ENCODE measurements around the gene FYN.
"Not testable (repeated sequence)": the region's sequence is repeated elsewhere in the genome, so short reads cannot be mapped to it uniquely, and the experiment has no call there.

FYN gene

DNA sequence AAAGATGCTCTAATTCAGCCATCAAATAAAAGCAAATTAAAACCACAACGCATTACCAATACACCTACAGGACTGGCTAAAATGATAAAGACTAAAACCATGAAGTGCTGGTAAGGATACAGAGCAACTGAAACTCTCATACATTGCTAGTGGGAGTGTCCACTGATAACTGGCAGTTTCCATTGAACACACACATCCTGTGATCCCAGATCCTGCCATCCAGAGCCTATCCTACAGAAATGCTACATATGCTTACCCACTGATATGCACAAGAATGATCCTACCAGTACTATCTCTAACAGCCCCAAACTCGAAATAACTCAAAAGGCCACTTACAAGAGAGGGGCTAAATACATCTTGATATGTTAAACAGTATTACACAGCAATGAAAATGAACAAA, 81.0 kb downstream of the FYN start:
- no peak for DNase-seq (ENCODE audit: low spot score)
- TF ChIP-seq, protein P1, sequence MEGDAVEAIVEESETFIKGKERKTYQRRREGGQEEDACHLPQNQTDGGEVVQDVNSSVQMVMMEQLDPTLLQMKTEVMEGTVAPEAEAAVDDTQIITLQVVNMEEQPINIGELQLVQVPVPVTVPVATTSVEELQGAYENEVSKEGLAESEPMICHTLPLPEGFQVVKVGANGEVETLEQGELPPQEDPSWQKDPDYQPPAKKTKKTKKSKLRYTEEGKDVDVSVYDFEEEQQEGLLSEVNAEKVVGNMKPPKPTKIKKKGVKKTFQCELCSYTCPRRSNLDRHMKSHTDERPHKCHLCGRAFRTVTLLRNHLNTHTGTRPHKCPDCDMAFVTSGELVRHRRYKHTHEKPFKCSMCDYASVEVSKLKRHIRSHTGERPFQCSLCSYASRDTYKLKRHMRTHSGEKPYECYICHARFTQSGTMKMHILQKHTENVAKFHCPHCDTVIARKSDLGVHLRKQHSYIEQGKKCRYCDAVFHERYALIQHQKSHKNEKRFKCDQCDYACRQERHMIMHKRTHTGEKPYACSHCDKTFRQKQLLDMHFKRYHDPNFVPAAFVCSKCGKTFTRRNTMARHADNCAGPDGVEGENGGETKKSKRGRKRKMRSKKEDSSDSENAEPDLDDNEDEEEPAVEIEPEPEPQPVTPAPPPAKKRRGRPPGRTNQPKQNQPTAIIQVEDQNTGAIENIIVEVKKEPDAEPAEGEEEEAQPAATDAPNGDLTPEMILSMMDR (IDR thresholded peaks at IDR 0.05; ENCODE audit: extremely low read depth, insufficient read depth, missing control alignments), result no peak
- in situ Hi-C loops (cut with MboI; ENCODE audit: low pct_unique_long_range_greater_than_20kb, low sequenced_read_pairs, unreplicated experiment), result no loop called here

DNA sequence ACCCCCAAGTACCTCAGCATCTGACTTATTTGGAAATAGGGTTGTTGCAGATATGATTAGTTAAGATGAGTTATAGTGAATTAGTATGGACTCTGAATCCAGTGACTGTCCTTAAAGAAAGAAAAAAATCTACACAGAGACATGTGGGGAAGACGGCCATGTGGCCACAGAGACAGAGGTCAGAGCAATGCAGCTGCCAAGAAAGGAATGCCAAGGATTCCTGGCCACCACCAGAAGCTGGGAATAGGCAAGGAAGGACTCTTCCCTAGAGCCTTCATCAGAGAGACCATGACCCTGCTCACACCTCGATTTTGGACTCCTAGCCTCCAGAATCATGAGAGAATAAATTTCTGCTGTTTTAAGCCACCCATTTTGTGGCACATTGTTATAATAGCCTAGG, 81.8 kb downstream of the FYN start:
- in situ Hi-C loops (cut with MboI; ENCODE audit: low pct_unique_long_range_greater_than_20kb, low sequenced_read_pairs, unreplicated experiment), result no loop called here
- TF ChIP-seq, protein P1 (IDR thresholded peaks at IDR 0.05; ENCODE audit: extremely low read depth, insufficient read depth, missing control alignments), result no peak
- DNase-seq (ENCODE audit: low spot score), result no peak

DNA sequence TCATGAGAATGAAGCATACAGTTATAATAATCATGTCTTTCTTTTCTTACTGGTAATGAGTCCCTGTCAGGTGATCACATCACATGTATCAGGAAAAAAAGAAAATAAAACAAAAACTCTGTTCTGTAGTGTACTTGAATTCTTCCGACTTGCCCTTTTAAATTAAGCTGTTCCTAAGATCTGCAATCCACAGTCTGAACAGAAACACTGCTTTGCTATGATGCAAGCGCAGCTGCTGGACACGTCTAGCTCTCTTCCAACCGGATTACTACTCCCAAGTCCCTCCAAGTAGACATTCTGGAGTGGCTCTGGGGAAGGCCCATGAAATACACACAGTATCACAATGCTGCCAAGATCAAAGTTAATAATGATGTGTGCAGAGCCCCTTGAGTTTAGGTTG, 83.7 kb downstream of the FYN start:
- TF ChIP-seq, protein P1 (IDR thresholded peaks at IDR 0.05; ENCODE audit: extremely low read depth, insufficient read depth, missing control alignments), result no peak
- in situ Hi-C loops (cut with MboI; ENCODE audit: low pct_unique_long_range_greater_than_20kb, low sequenced_read_pairs, unreplicated experiment), result no loop called here
- DNase-seq (ENCODE audit: low spot score), result no peak

DNA sequence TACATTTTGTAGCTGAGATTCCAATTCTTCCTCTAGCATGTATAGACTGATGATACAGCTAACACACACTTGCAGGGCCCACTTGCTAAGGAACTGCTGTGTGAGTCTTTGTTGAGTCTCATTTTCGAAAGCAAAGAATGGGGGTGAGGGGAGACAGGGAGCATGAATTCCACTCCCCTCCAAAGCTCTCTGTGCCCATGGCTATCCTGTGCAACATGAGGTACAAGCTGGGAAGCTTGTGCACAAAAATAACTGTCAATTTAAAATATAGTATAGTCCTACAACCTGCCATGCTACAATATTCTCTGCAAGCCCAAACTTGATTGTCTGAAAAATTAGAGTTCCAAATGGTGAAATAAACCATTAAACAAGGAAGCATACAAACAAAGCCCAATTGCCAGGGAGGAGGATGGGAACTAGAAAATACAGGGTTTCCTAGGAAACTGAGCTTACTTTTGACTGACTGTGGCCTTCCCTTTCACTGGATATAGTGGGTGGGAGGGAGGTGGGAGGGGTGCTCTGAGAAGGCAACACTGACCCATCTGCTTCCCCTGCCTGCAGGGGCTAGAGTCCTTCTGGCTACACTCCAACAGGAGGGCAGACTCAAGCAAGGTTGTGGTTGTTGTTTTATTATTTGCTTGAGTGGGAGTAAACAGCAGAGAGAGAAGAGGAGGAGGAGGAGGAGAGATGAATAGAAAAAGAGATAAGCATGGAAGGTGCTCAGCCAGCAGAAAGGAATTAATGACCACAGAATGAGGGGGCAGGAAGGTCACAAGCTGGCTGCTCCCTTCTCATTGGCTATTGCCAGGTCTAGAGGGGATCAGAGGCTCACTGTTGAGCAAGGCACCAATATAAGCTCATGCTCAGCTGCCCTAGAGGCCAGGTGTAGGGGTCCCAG, 84.6 kb downstream of the FYN start:
- TF ChIP-seq, protein P1 (IDR thresholded peaks at IDR 0.05; ENCODE audit: extremely low read depth, insufficient read depth, missing control alignments), result no peak
- in situ Hi-C loops (cut with MboI; ENCODE audit: low pct_unique_long_range_greater_than_20kb, low sequenced_read_pairs, unreplicated experiment), result no loop called here
- DNase-seq (ENCODE audit: low spot score), result no peak

DNA sequence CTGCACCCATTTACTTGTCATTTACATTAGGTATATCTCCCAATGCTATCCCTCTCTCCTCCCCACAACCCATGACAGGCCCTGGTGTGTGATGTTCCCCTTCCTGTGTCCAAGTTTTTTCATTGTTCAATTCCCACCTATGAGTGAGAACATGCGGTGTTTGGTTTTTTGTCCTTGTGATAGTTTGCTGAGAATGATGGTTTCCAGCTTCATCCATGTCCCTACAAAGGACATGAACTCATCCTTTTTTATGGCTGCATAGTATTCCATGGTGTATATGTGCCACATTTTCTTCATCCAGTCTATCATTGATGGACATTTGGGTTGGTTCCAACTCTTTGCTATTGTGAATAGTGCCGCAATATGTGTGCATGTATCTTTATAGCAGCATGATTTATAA, 87.1 kb downstream of the FYN start:
- DNase-seq (ENCODE audit: low spot score); in situ Hi-C loops (cut with MboI; ENCODE audit: low pct_unique_long_range_greater_than_20kb, low sequenced_read_pairs, unreplicated experiment): not testable (repeated sequence)

DNA sequence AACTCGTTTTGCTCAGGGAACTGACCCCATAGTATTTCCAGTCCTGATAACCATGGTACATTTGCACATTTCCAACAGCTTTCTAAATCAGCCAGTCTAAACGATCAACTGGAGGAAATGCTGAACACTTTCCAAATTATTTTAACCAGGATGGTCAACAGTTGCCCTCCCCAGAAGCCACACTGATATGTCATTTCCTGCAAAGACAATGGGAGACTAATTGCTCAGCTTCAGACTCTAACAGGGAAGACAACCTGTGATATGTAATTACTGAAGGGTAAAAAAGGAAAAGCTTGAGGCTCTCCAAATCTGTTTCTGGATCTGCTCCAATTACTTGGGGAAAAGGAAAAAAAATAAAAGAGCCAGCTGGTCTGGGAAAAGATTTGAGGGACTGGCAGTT, 88.8 kb downstream of the FYN start:
- in situ Hi-C loops (cut with MboI; ENCODE audit: low pct_unique_long_range_greater_than_20kb, low sequenced_read_pairs, unreplicated experiment), result no loop called here
- no peak for DNase-seq (ENCODE audit: low spot score)
- TF ChIP-seq, protein P1 (IDR thresholded peaks at IDR 0.05; ENCODE audit: extremely low read depth, insufficient read depth, missing control alignments), result no peak

DNA sequence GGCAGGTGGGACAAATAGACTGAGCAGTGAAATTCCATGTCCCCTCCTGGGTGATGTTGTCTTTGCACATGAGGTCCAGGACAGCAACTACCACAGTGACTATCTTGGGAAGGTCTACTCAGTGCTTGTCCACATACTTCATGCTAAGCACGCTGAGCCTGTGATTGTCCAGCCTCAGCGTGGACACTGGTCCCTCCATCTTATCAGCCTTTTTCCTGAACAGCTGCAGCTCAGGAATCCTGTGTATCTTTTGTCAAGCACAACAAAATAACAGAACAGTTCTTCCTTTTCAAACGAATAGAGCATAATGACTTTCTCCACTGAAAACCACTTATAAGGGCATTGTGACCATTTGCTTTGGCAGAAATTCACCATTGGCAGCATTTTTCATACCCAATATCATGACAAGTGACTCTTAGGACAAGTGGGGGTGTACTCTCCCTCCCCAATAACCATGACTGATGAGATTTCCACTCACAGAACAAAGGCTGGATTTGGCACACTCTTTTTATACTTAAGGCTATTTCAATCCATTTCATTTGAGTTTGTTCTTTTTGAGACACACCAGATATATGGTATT, 90.3 kb downstream of the FYN start:
- in situ Hi-C loops (cut with MboI; ENCODE audit: low pct_unique_long_range_greater_than_20kb, low sequenced_read_pairs, unreplicated experiment), result no loop called here
- TF ChIP-seq, protein P1 (IDR thresholded peaks at IDR 0.05; ENCODE audit: extremely low read depth, insufficient read depth, missing control alignments), result no peak
- DNase-seq (ENCODE audit: low spot score), result no peak
